ENCODE data around the gene C10orf67.
A peak's percentile ranks its signal among the peaks of the same experiment; 100 is the strongest.
"Not testable (repeated sequence)": the region's sequence is repeated elsewhere in the genome, so short reads cannot be mapped to it uniquely, and the experiment has no call there.

The C10orf67 gene

GRCh38 chr10:23263441-23264164 is 81.0 kb downstream of the C10orf67 start:
- DNase-seq: no peak

GRCh38 chr10:23262928-23263327 is 81.7 kb downstream of the C10orf67 start:
- DNase-seq: no peak

GRCh38 chr10:23258516-23258915 is 86.1 kb downstream of the C10orf67 start:
- no peak for DNase-seq

- DNase-seq: peak; percentile 8
Measured at GRCh38 chr10:23253780-23254179, 90.8 kb downstream of the C10orf67 start.

- DNase-seq: not testable (repeated sequence)
Measured at GRCh38 chr10:23252859-23253258, 91.7 kb downstream of the C10orf67 start.

- not testable (repeated sequence) for DNase-seq
Measured at GRCh38 chr10:23241779-23242178, 102.8 kb downstream of the C10orf67 start.

- DNase-seq: no peak
Measured at GRCh38 chr10:23238015-23238414, 106.6 kb downstream of the C10orf67 start.

GRCh38 chr10:23230582-23230981 is 114.0 kb downstream of the C10orf67 start:
- no peak for DNase-seq

- no peak for DNase-seq
Measured at GRCh38 chr10:23217471-23217870, 127.1 kb downstream of the C10orf67 start.

- peak; percentile 48 for DNase-seq
Measured at GRCh38 chr10:23205972-23206642, 138.5 kb downstream of the C10orf67 start.

GRCh38 chr10:23204773-23205172 is 139.8 kb downstream of the C10orf67 start:
- DNase-seq: peak; percentile 52

GRCh38 chr10:23203369-23204325 is 140.9 kb downstream of the C10orf67 start:
- peak; percentile 9 for DNase-seq

GRCh38 chr10:23202779-23203178 is 141.8 kb downstream of the C10orf67 start:
- peak; percentile 17 for DNase-seq

GRCh38 chr10:23201837-23202236 is 142.8 kb downstream of the C10orf67 start:
- peak; percentile 16 for DNase-seq

- DNase-seq: no peak
Measured at GRCh38 chr10:23200997-23201652, 143.5 kb downstream of the C10orf67 start.

- DNase-seq: no peak
Measured at GRCh38 chr10:23200586-23200985, 144.0 kb downstream of the C10orf67 start.

GRCh38 chr10:23199768-23200511 is 144.7 kb downstream of the C10orf67 start:
- peak; percentile 10 for DNase-seq

GRCh38 chr10:23198940-23199767 is 145.4 kb downstream of the C10orf67 start:
- peak; percentile 45 for DNase-seq

- peak; percentile 35 for DNase-seq
Measured at GRCh38 chr10:23198610-23198939, 146.0 kb downstream of the C10orf67 start.

- DNase-seq: peak; percentile 25
Measured at GRCh38 chr10:23197416-23197861, 147.2 kb downstream of the C10orf67 start.

GRCh38 chr10:23196915-23197314 is 147.7 kb downstream of the C10orf67 start:
- no peak for DNase-seq

Data from eye (tissue), 1 donor.